HepG2 (cell line): ENCODE data around the gene IER5L. TPM values are rescaled to one million over a fixed set of nuclear protein-coding genes. Genes with fewer than 3 reads are reported as not detected.

Source experiments
- ATAC-seq: fragments of 200-7000 bp; cut with Tn5 transposase; 3 replicates; pipeline ENCODE4 v1.9.1; 2020; ENCODE audit warnings: mild to moderate bottlenecking, moderate library complexity
- BruUV-seq: library from RNA; stranded (reverse); fragments of 400-500 nt; replicated peaks from 2 replicates; lab custom pipeline; 2021; lab: Mats Ljungman, UMichigan
- CTCF ChIA-PET: fragments of 300-600 bp; formaldehyde crosslinking; extraction: SDS; loops from one replicate; lab custom pipeline; 2021; ENCODE audit warnings: low total read pairs, inconsistent platforms, low intra/inter-chr PET ratio; lab: Yijun Ruan, JAX
- POLR2A ChIA-PET: fragments of 350-600 bp; sonication (Branson Sonifier 250); formaldehyde crosslinking; loops from one replicate; lab custom pipeline; 2020; ENCODE audit warnings: antibody characterized with exemption, inconsistent platforms; lab: Yijun Ruan, JAX
- DNase-seq: peaks from one replicate; pipeline ENCODE4 v3.0.0-alpha.2; 2015; ENCODE audit warnings: low spot score
- FAIRE-seq: peaks from 3 replicates; lab custom pipeline; 2011; peaks lifted over from hg19 to GRCh38; lab: Jason Lieb, UNC
- H2AFZ ChIP-seq: one replicate; pipeline ENCODE4 v1.6.1; 2011; ENCODE audit warnings: low read length, inconsistent platforms
- H3K27ac ChIP-seq: fragments of 300-600 bp; 3 replicates; pipeline ENCODE4 v1.8.0; 2011; ENCODE audit warnings: mixed run types, mild to moderate bottlenecking, mixed read lengths, low read length, inconsistent platforms; ENCODE audit not compliant: insufficient read depth; ENCODE audit errors: extremely low read length
- H3K27me3 ChIP-seq, 2 experiments: fragments of 200-600 bp in 1 of 2; 2 replicates in 1 of 2; 3 replicates in 1 of 2; pipeline versions ENCODE4 v1.6.0 to v1.8.0; 2011; ENCODE audit warnings: low read length in 2 of 2, mild to moderate bottlenecking in 2 of 2, moderate library complexity in 2 of 2, inconsistent platforms in 1 of 2; ENCODE audit not compliant: insufficient read depth in 2 of 2, control insufficient read depth in 1 of 2
- H3K36me3 ChIP-seq, 2 experiments: fragments of 200-600 bp in 1 of 2; replicated peaks in 1 of 2; 2 replicates in 1 of 2; 3 replicates in 1 of 2; pipeline versions ENCODE4 v1.5.1 to v1.8.0; 2011; ENCODE audit warnings: low read length in 2 of 2, inconsistent platforms in 1 of 2; ENCODE audit not compliant: insufficient read depth in 2 of 2, control insufficient read depth in 1 of 2
- H3K4me1 ChIP-seq: 2 replicates; pipeline ENCODE4 v1.5.1; 2012; ENCODE audit warnings: low read length, inconsistent platforms; ENCODE audit not compliant: insufficient read depth
- H3K4me2 ChIP-seq: 2 replicates; pipeline ENCODE4 v1.6.0; 2011; ENCODE audit warnings: low read depth, low read length, inconsistent platforms
- H3K4me3 ChIP-seq, 3 experiments: fragments of 200-600 bp in 1 of 3; sonication (generic), shearing (Covaris generic) in 1 of 3; replicated peaks in 1 of 3; 2 replicates each; pipeline ENCODE4 v1.5.1; 2011 to 2016; ENCODE audit warnings: low read length in 3 of 3, inconsistent platforms in 2 of 3, low read depth in 2 of 3, mild to moderate bottlenecking in 2 of 3, control low read depth in 1 of 3, mixed read lengths in 1 of 3; ENCODE audit not compliant: insufficient read depth in 1 of 3
- H3K79me2 ChIP-seq: one replicate; pipeline ENCODE4 v1.6.1; 2011; ENCODE audit warnings: low read length, inconsistent platforms; ENCODE audit not compliant: insufficient read depth
- H3K9ac ChIP-seq: 2 replicates; pipeline ENCODE4 v1.6.0; 2011; ENCODE audit warnings: mild to moderate bottlenecking, low read depth, low read length, inconsistent platforms; ENCODE audit not compliant: insufficient read depth
- H3K9me3 ChIP-seq: 2 replicates; pipeline ENCODE4 v1.5.1; 2012; ENCODE audit warnings: mild to moderate bottlenecking, low read length
- H4K20me1 ChIP-seq: 2 replicates; pipeline ENCODE4 v1.6.0; 2011; ENCODE audit warnings: inconsistent platforms, mild to moderate bottlenecking, low read length, moderate library complexity; ENCODE audit not compliant: insufficient read depth
- ATF7 ChIP-seq, 2 experiments: fragments of 450-650 bp in 1 of 2; sonication (generic) in 1 of 2; formaldehyde crosslinking in 1 of 2; IDR thresholded peaks; 2 replicates each; pipeline versions ENCODE4 v1.4.0 to v1.6.1; 2016 to 2020; ENCODE audit warnings: antibody characterized with exemption in 1 of 2, mild to moderate bottlenecking in 1 of 2, missing genetic modification reagents in 1 of 2
- BRD4 ChIP-seq: sonication (generic); formaldehyde crosslinking; IDR thresholded peaks from 2 replicates; pipeline ENCODE4 v1.4.0; 2020; ENCODE audit warnings: missing genetic modification reagents
- HMG20B ChIP-seq: conservative IDR thresholded peaks from 2 replicates; pipeline ENCODE4 v1.6.1; 2016; ENCODE audit warnings: missing genetic modification reagents, missing compliant biosample characterization
- JDP2 ChIP-seq: sonication (generic); formaldehyde crosslinking; IDR thresholded peaks from 2 replicates; pipeline ENCODE4 v1.8.1; 2022; ENCODE audit warnings: missing genetic modification reagents, borderline replicate concordance
- KDM2A ChIP-seq: sonication (generic); formaldehyde crosslinking; IDR thresholded peaks from 2 replicates; pipeline ENCODE4 v1.4.0; 2020; ENCODE audit warnings: low read depth, missing genetic modification reagents, borderline replicate concordance
- RBM39 ChIP-seq: fragments of 200-400 bp; formaldehyde crosslinking; IDR thresholded peaks from one replicate; pipeline ENCODE4 v1.6.1; 2018; ENCODE audit warnings: antibody characterized with exemption, mild to moderate bottlenecking, low read depth, low read length; ENCODE audit not compliant: poor library complexity, severe bottlenecking
- TP53 ChIP-seq: sonication (generic); formaldehyde crosslinking; conservative IDR thresholded peaks from 2 replicates; pipeline ENCODE4 v1.4.0; 2020; ENCODE audit warnings: missing genetic modification reagents
- U2AF2 ChIP-seq: fragments of 200-400 bp; formaldehyde crosslinking; IDR thresholded peaks from 2 replicates; pipeline ENCODE4 v1.6.1; 2017; ENCODE audit warnings: low read depth, mild to moderate bottlenecking, low read length
- ZBTB14 ChIP-seq: sonication (generic); formaldehyde crosslinking; IDR thresholded peaks from 2 replicates; pipeline ENCODE4 v1.4.0; 2020; ENCODE audit warnings: missing genetic modification reagents
- ZBTB40 ChIP-seq, 2 experiments: fragments of 450-650 bp in 1 of 2; sonication (generic) in 1 of 2; formaldehyde crosslinking in 1 of 2; IDR thresholded peaks; 2 replicates each; pipeline versions ENCODE4 v1.6.1 to v1.8.0; 2016 to 2022; ENCODE audit warnings: antibody characterized with exemption in 1 of 2, mild to moderate bottlenecking in 1 of 2, missing genetic modification reagents in 1 of 2
- ZFP82 ChIP-seq: sonication (generic); formaldehyde crosslinking; IDR thresholded peaks from 2 replicates; pipeline ENCODE4 v1.5.1; 2020; ENCODE audit warnings: mild to moderate bottlenecking, missing genetic modification reagents, borderline replicate concordance
- ZNF34 ChIP-seq: sonication (generic); formaldehyde crosslinking; IDR thresholded peaks from 2 replicates; pipeline ENCODE4 v1.4.0; 2020; ENCODE audit warnings: mild to moderate bottlenecking, missing genetic modification reagents, borderline replicate concordance
- ZNF563 ChIP-seq: sonication (generic); formaldehyde crosslinking; IDR thresholded peaks from 2 replicates; pipeline ENCODE4 v1.8.0; 2022; ENCODE audit warnings: mild to moderate bottlenecking, moderate library complexity, missing genetic modification reagents
- ZSCAN22 ChIP-seq: sonication (generic); formaldehyde crosslinking; IDR thresholded peaks from 2 replicates; pipeline ENCODE4 v1.4.0; 2020; ENCODE audit warnings: mild to moderate bottlenecking, missing genetic modification reagents
- whole genome bisulfite sequencing: methylation state at CpG from one replicate; pipeline ENCODE4 v1.1.6; 2017; ENCODE audit warnings: low lambda C conversion rate; 5-methylcytosine and 5-hydroxymethylcytosine counted together
- in situ Hi-C: cut with HindIII; loops from 2 replicates; pipeline ENCODE4 v1.10.0; 2017; ENCODE audit warnings: low pct_unique_long_range_greater_than_20kb; ENCODE audit not compliant: extremely low pct_ligation_motif_present
- intact Hi-C: fragments of 100-400 bp; cut with micrococcal nuclease; formaldehyde crosslinking; loops from one replicate; pipeline ENCODE4 v1.10.0; 2022; ENCODE audit not compliant: unreplicated experiment
- polyA plus RNA-seq, 8 experiments: library from polyadenylated mRNA; depleted of rRNA in 3 of 8; stranded (reverse) in 7 of 8; unstranded in 1 of 8; fragments of >200 nt; fragmentation: Illumina TruSeq in 4 of 8; extraction: Trizol in 4 of 8; gene quantifications; 2 replicates each; pipeline versions ENCODE4 v1.2.1 to v1.2.3, GENCODE V29; 2011 to 2016; ENCODE audit warnings: low read depth in 4 of 8, missing spikeins in 1 of 8, mixed read lengths in 1 of 8; ENCODE audit not compliant: insufficient read depth in 1 of 8
- total RNA-seq, 5 experiments: library from RNA; depleted of rRNA; stranded (reverse); fragments of >200 nt; fragmentation: Illumina TruSeq; extraction: Trizol; gene quantifications; 2 replicates each; pipeline ENCODE4 v1.2.3, GENCODE V29; 2016; ENCODE audit warnings: low read depth in 1 of 5

Gene IER5L
- total and polyA plus RNA-seq, 2 of the 13 experiments (the other 11 are each of a cell fraction or from before 2014, with no cell fraction given): 1.8 to 3.3 TPM

GRCh38 chr9:129206401-129206800, 28.3 kb upstream of the IER5L start (continued):
- TF ChIP-seq U2AF2 (no peak), ZFP82 (CRISPR knock-in tag) (no peak), BRD4 (no peak), HMG20B (CRISPR knock-in tag) (no peak)

GRCh38 chr9:129204840-129205239, 26.8 kb upstream of the IER5L start:
- Histone ChIP-seq H3K4me2 (no peak overlapping the region), H3K36me3 (no peaks in the 10 kb centered on the region), H3K27me3 (peaks cover 2 to 16% of the 10 kb centered on the region in 2 experiments; a peak in 3 of 5 replicates), H3K27ac (no peak overlapping the region), H3K9ac (no peak overlapping the region), H4K20me1 (no peaks in the 10 kb centered on the region), H3K4me3 (no peak overlapping the region), H3K4me1 (peaks cover 30% of the 10 kb centered on the region), H3K79me2 (no peaks in the 10 kb centered on the region), H2AFZ (no peak overlapping the region), H3K9me3 (no peaks in the 10 kb centered on the region)
- DNase-seq: no peak
- in situ Hi-C loops (no loop called here), intact Hi-C loops (no loop called here)
- BruUV-seq: no TSS peak
- ATAC-seq: no peak
- POLR2A ChIA-PET: no interaction called here
- 51% methylated on average over 6 of the region's 7 CpGs for WGBS
- no peak for FAIRE-seq
- CTCF ChIA-PET: no interaction called here
- TF ChIP-seq KDM2A: no peak
- TF ChIP-seq JDP2 (CRISPR knock-in tag): no peak
- no peak for TF ChIP-seq ZNF563 (CRISPR knock-in tag)
- no peak for TF ChIP-seq ZNF34 (CRISPR knock-in tag)
- no peak for TF ChIP-seq ATF7 (IDR thresholded peaks at IDR 0.05)
- no peak for TF ChIP-seq ATF7 (CRISPR knock-in tag; IDR thresholded peaks at IDR 0.05)
- TF ChIP-seq TP53 (CRISPR knock-in tag): no peak
- no peak for TF ChIP-seq ZSCAN22 (CRISPR knock-in tag)
- TF ChIP-seq ZBTB14 (CRISPR knock-in tag): no peak
- TF ChIP-seq ZBTB40 (IDR thresholded peaks at IDR 0.05): no peak
- TF ChIP-seq ZBTB40 (CRISPR knock-in tag; IDR thresholded peaks at IDR 0.05): no peak
- no peak for TF ChIP-seq RBM39
